Trophoblast cell (in vitro differentiated cells and primary cell): ENCODE measurements around the gene KCNMA1.

ENCODE experiments used
- DNase-seq, 2 donors: peaks; one replicate each; pipeline ENCODE4 v3.0.0-alpha.2; 2016
- H2AFZ ChIP-seq: 2 replicates; pipeline ENCODE4 v1.6.1; 2013; ENCODE audit warnings: low read length, moderate library complexity, mild to moderate bottlenecking; ENCODE audit not compliant: insufficient read depth, poor library complexity
- H2AK5ac ChIP-seq: 2 replicates; pipeline ENCODE4 v1.6.1; 2013; ENCODE audit warnings: mild to moderate bottlenecking, low read length
- H2BK120ac ChIP-seq: 2 replicates; pipeline ENCODE4 v1.6.1; 2013; ENCODE audit warnings: low read length, mild to moderate bottlenecking, moderate library complexity; ENCODE audit not compliant: insufficient read depth, poor library complexity
- H2BK12ac ChIP-seq: 2 replicates; pipeline ENCODE4 v1.6.1; 2013; ENCODE audit warnings: mild to moderate bottlenecking, low read length, moderate library complexity
- H2BK5ac ChIP-seq: 2 replicates; pipeline ENCODE4 v1.6.1; 2013; ENCODE audit warnings: low read length, low read depth, moderate library complexity, mild to moderate bottlenecking; ENCODE audit not compliant: poor library complexity
- H3K14ac ChIP-seq: 2 replicates; pipeline ENCODE4 v1.6.1; 2013; ENCODE audit warnings: mild to moderate bottlenecking, low read length
- H3K18ac ChIP-seq: 2 replicates; pipeline ENCODE4 v1.6.1; 2013; ENCODE audit warnings: mild to moderate bottlenecking, low read length
- H3K23ac ChIP-seq: 2 replicates; pipeline ENCODE4 v1.6.1; 2013; ENCODE audit warnings: low read length
- H3K27ac ChIP-seq: 2 replicates; pipeline ENCODE4 v1.5.1; 2013; ENCODE audit warnings: low read depth, mild to moderate bottlenecking, inconsistent platforms, low read length, moderate library complexity
- H3K27me3 ChIP-seq: 2 replicates; pipeline ENCODE4 v1.6.1; 2013; ENCODE audit warnings: inconsistent platforms, mild to moderate bottlenecking, low read length, moderate library complexity; ENCODE audit not compliant: insufficient read depth
- H3K36me3 ChIP-seq, 2 experiments: 1 replicate in 1 of 2; 2 replicates in 1 of 2; pipeline ENCODE4 v1.6.1; 2013; ENCODE audit warnings: low read length in 2 of 2, mild to moderate bottlenecking in 2 of 2, moderate library complexity in 1 of 2; ENCODE audit not compliant: insufficient read depth in 2 of 2, control insufficient read depth in 1 of 2
- H3K4ac ChIP-seq: 2 replicates; pipeline ENCODE4 v1.6.1; 2013; ENCODE audit warnings: low read depth, mild to moderate bottlenecking, low read length, moderate library complexity
- H3K4me1 ChIP-seq, 2 experiments: 1 replicate in 1 of 2; 2 replicates in 1 of 2; pipeline ENCODE4 v1.6.1; 2013; ENCODE audit warnings: low read length in 2 of 2, mild to moderate bottlenecking in 2 of 2, moderate library complexity in 1 of 2; ENCODE audit not compliant: insufficient read depth in 2 of 2, control insufficient read depth in 1 of 2
- H3K4me2 ChIP-seq: 2 replicates; pipeline ENCODE4 v1.6.1; 2013; ENCODE audit warnings: inconsistent platforms, mild to moderate bottlenecking, low read length, moderate library complexity
- H3K4me3 ChIP-seq: 2 replicates; pipeline ENCODE4 v1.5.1; 2013; ENCODE audit warnings: mild to moderate bottlenecking, low read depth, low read length, inconsistent platforms
- H3K79me1 ChIP-seq: one replicate; pipeline ENCODE4 v1.6.1; 2013; ENCODE audit warnings: low read length
- H3K79me2 ChIP-seq: 2 replicates; pipeline ENCODE4 v1.6.1; 2013; ENCODE audit warnings: low read length, mild to moderate bottlenecking; ENCODE audit not compliant: control insufficient read depth, insufficient read depth, poor library complexity
- H3K9ac ChIP-seq: 2 replicates; pipeline ENCODE4 v1.6.1; 2013; ENCODE audit warnings: mild to moderate bottlenecking, low read length
- H3K9me3 ChIP-seq: 2 replicates; pipeline ENCODE4 v1.6.1; 2013; ENCODE audit warnings: low read depth, mild to moderate bottlenecking, control low read depth, inconsistent platforms, low read length; ENCODE audit not compliant: insufficient read depth
- H4K12ac ChIP-seq: 2 replicates; pipeline ENCODE4 v1.6.1; 2013; ENCODE audit warnings: low read depth, mild to moderate bottlenecking, low read length, moderate library complexity
- H4K8ac ChIP-seq: 2 replicates; pipeline ENCODE4 v1.6.1; 2013; ENCODE audit warnings: low read depth, mild to moderate bottlenecking, low read length, moderate library complexity
- H4K91ac ChIP-seq: one replicate; pipeline ENCODE4 v1.6.1; 2013; ENCODE audit warnings: low read depth, mild to moderate bottlenecking, low read length, moderate library complexity
- WGBS: extraction: QIAGEN DNeasy Blood & Tissue Kit; methylation state at CpG from one replicate; pipeline ENCODE4 v1.1.7; 2013; ENCODE audit warnings: missing lambda C conversion rate; ENCODE audit not compliant: insufficient read length, insufficient coverage; ENCODE audit errors: extremely low coverage; 5-methylcytosine and 5-hydroxymethylcytosine counted together

The KCNMA1 gene

DNA sequence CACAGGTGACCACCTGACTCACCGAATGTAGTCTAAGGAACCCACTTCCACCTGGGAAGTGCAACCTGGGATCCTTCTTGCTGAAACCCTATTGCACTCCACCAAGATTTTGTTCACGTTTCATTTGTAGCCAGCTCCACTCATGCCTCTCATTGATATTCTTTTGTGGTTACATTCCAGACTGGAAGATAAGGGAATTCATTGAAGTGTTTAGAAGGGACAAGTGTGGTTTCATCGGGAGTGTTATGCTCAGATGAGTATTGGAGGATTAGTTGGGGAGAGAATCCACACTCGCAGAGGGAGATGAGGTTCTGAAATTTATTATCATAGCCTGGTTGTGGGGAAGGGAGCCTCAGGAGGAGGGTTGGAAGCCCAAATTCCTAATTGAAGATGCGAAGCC, 320.4 kb downstream of the KCNMA1 start:
- H3K27ac ChIP-seq, result no peak overlapping the region
- H3K4me2 ChIP-seq, result no peak overlapping the region
- H3K9me3 ChIP-seq, result peaks cover 2% of the 10 kb centered on the region
- H3K4me3 ChIP-seq, result no peak overlapping the region
- H2AFZ ChIP-seq, result no peak overlapping the region
- H2AK5ac ChIP-seq, result no peak overlapping the region
- DNase-seq, result no peak
- no peak overlapping the region for H4K8ac ChIP-seq
- no peaks in the 10 kb centered on the region for H3K79me1 ChIP-seq
- H3K14ac ChIP-seq, result no peak overlapping the region
- H3K23ac ChIP-seq, result no peak overlapping the region
- H2BK12ac ChIP-seq, result no peak overlapping the region
- no peaks in the 10 kb centered on the region for H3K79me2 ChIP-seq
- H2BK120ac ChIP-seq, result no peak overlapping the region
- H3K18ac ChIP-seq, result no peak overlapping the region
- H2BK5ac ChIP-seq, result no peak overlapping the region
- no peak overlapping the region for H3K9ac ChIP-seq
- H3K4me1 ChIP-seq, result no peaks in the 10 kb centered on the region
- no peak overlapping the region for H4K91ac ChIP-seq
- no peaks in the 10 kb centered on the region for H3K27me3 ChIP-seq
- H3K4ac ChIP-seq, result no peak overlapping the region
- WGBS, result no CpG with 5 or more reads among the region's 5 CpGs
- H4K12ac ChIP-seq, result no peak overlapping the region
- H3K36me3 ChIP-seq, result peaks cover 0 to 2% of the 10 kb centered on the region in 2 experiments

- H3K14ac ChIP-seq, result no peak overlapping the region
- H3K4ac ChIP-seq, result no peak overlapping the region
- no peak overlapping the region for H2AK5ac ChIP-seq
- H4K12ac ChIP-seq, result no peak overlapping the region
- H3K18ac ChIP-seq, result no peak overlapping the region
- H3K79me1 ChIP-seq, result no peaks in the 10 kb centered on the region
- H3K79me2 ChIP-seq, result no peaks in the 10 kb centered on the region
- H3K27me3 ChIP-seq, result no peaks in the 10 kb centered on the region
- no peak for DNase-seq
- H3K4me3 ChIP-seq, result no peak overlapping the region
- no peak overlapping the region for H2AFZ ChIP-seq
- H3K4me2 ChIP-seq, result no peak overlapping the region
- no peak overlapping the region for H3K27ac ChIP-seq
- peaks cover 0 to 2% of the 10 kb centered on the region in 2 experiments for H3K36me3 ChIP-seq
- H3K4me1 ChIP-seq, result peaks cover 0 to 2% of the 10 kb centered on the region in 2 experiments
- no peak overlapping the region for H3K23ac ChIP-seq
- H4K8ac ChIP-seq, result no peak overlapping the region
- no CpG with 5 or more reads among the region's 1 CpG for WGBS
- no peak overlapping the region for H4K91ac ChIP-seq
- peaks cover 4% of the 10 kb centered on the region for H3K9me3 ChIP-seq
- H2BK5ac ChIP-seq, result no peak overlapping the region
- no peak overlapping the region for H3K9ac ChIP-seq
- H2BK12ac ChIP-seq, result no peak overlapping the region
- no peak overlapping the region for H2BK120ac ChIP-seq
Measured at GRCh38 chr10:77315496-77316129, 322.0 kb downstream of the KCNMA1 start.

- no peak overlapping the region for H2BK12ac ChIP-seq
- no peak overlapping the region for H3K4me3 ChIP-seq
- no peak overlapping the region for H2BK5ac ChIP-seq
- no peak overlapping the region for H2AFZ ChIP-seq
- no peak for DNase-seq
- WGBS, result no CpG with 5 or more reads among the region's 13 CpGs
- no peak overlapping the region for H3K27ac ChIP-seq
- no peak overlapping the region for H4K91ac ChIP-seq
- no peaks in the 10 kb centered on the region for H3K36me3 ChIP-seq
- peaks cover 6 to 11% of the 10 kb centered on the region in 2 experiments for H3K4me1 ChIP-seq
- no peak overlapping the region for H3K9ac ChIP-seq
- no peak overlapping the region for H3K4me2 ChIP-seq
- H3K9me3 ChIP-seq, result peaks cover 3% of the 10 kb centered on the region
- H3K27me3 ChIP-seq, result no peaks in the 10 kb centered on the region
- H3K79me2 ChIP-seq, result no peaks in the 10 kb centered on the region
- no peak overlapping the region for H3K4ac ChIP-seq
- H3K18ac ChIP-seq, result no peak overlapping the region
- H2AK5ac ChIP-seq, result no peak overlapping the region
- no peak overlapping the region for H4K12ac ChIP-seq
- H2BK120ac ChIP-seq, result no peak overlapping the region
- no peaks in the 10 kb centered on the region for H3K79me1 ChIP-seq
- no peak overlapping the region for H4K8ac ChIP-seq
- no peak overlapping the region for H3K23ac ChIP-seq
- no peak overlapping the region for H3K14ac ChIP-seq
Measured at GRCh38 chr10:77313066-77313750, 324.4 kb downstream of the KCNMA1 start.

DNA sequence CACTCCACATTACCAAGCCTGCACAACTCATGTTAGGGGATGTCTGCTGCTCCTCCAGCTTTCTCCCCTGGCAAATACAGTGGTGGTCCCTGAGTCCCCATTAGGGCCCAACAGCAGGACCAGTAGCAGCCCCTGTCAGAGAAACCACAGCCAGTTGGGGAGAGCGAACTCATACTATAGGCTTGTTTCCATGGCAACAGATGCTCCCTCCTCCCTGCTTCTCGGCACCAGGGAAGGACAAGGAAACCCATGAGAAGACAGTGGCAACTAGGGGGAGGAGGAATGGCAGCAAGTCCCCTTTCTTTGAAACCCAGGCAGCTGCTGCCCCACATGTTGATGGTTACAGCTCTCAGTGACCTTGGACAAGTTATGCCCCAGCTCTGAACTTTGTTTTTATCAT, 326.4 kb downstream of the KCNMA1 start:
- H3K4me1 ChIP-seq, result peaks cover 6 to 11% of the 10 kb centered on the region in 2 experiments
- H2BK5ac ChIP-seq, result no peak overlapping the region
- H3K79me1 ChIP-seq, result no peaks in the 10 kb centered on the region
- H3K27me3 ChIP-seq, result no peaks in the 10 kb centered on the region
- H3K9me3 ChIP-seq, result peaks cover 6% of the 10 kb centered on the region
- no peaks in the 10 kb centered on the region for H3K79me2 ChIP-seq
- no CpG with 5 or more reads among the region's 2 CpGs for WGBS
- no peak overlapping the region for H2AK5ac ChIP-seq
- no peak overlapping the region for H3K4ac ChIP-seq
- no peaks in the 10 kb centered on the region for H3K36me3 ChIP-seq
- no peak overlapping the region for H4K91ac ChIP-seq
- H3K23ac ChIP-seq, result no peak overlapping the region
- no peak overlapping the region for H3K18ac ChIP-seq
- no peak overlapping the region for H2BK120ac ChIP-seq
- no peak overlapping the region for H2BK12ac ChIP-seq
- no peak overlapping the region for H4K8ac ChIP-seq
- H3K9ac ChIP-seq, result no peak overlapping the region
- DNase-seq, result no peak
- no peak overlapping the region for H3K4me2 ChIP-seq
- no peak overlapping the region for H3K14ac ChIP-seq
- H3K4me3 ChIP-seq, result no peak overlapping the region
- H3K27ac ChIP-seq, result no peak overlapping the region
- no peak overlapping the region for H2AFZ ChIP-seq
- H4K12ac ChIP-seq, result no peak overlapping the region
